ENCODE data around the gene FBXO42. TPM values are rescaled to one million over a fixed set of nuclear protein-coding genes. Genes with fewer than 3 reads are reported as not detected.
A peak's percentile ranks its signal among the peaks of the same experiment; 100 is the strongest.

Gene FBXO42
- total RNA-seq, 1 donor from 2014 or later, result 18.4 TPM

DNA sequence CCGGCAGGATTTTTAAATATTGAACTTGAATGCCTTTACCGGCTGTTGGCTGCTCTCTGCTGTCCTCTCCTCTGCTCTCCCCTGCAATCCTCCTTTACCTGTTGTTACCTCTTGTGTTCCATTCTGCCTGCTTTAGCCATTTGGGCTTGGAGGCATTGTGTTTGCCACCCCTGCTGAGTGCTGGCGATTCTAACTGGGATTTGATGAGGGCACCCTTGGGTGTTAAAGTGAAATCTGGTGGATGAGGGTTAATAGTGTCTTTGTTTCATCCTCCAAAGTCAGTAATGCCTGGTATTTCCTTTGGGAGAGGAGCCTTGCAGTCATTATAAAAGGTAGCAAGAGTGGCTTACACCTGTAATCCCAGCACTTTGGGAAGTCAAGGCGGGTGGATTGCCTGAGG, 24.7 kb upstream of the FBXO42 start:
- H3K36me3 Mint-ChIP-seq, result peaks cover 12% of the 10 kb centered on the region
- peaks cover 41% of the 10 kb centered on the region for H3K4me1 Mint-ChIP-seq (ENCODE audit: unreplicated experiment)
- no peaks in the 10 kb centered on the region for H3K9me3 Mint-ChIP-seq
- TF ChIP-seq, protein P1, sequence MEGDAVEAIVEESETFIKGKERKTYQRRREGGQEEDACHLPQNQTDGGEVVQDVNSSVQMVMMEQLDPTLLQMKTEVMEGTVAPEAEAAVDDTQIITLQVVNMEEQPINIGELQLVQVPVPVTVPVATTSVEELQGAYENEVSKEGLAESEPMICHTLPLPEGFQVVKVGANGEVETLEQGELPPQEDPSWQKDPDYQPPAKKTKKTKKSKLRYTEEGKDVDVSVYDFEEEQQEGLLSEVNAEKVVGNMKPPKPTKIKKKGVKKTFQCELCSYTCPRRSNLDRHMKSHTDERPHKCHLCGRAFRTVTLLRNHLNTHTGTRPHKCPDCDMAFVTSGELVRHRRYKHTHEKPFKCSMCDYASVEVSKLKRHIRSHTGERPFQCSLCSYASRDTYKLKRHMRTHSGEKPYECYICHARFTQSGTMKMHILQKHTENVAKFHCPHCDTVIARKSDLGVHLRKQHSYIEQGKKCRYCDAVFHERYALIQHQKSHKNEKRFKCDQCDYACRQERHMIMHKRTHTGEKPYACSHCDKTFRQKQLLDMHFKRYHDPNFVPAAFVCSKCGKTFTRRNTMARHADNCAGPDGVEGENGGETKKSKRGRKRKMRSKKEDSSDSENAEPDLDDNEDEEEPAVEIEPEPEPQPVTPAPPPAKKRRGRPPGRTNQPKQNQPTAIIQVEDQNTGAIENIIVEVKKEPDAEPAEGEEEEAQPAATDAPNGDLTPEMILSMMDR (conservative IDR thresholded peaks at IDR 0.05), result no peak
- no peaks in the 10 kb centered on the region for H3K27me3 Mint-ChIP-seq
- peak overlapping the region; percentile 49 for H3K27ac Mint-ChIP-seq
- DNase-seq (ENCODE audit: extremely low spot score, unreplicated experiment), result no peak
- H3K4me3 Mint-ChIP-seq, result no peak overlapping the region

GRCh38 chr1:16375521-16376340, 23.5 kb upstream of the FBXO42 start:
- no peak for DNase-seq (ENCODE audit: extremely low spot score, unreplicated experiment)
- TF ChIP-seq, protein P1 (conservative IDR thresholded peaks at IDR 0.05), result no peak
- Mint-ChIP-seq H3K27ac (peak overlapping the region; percentile 70), H3K9me3 (no peaks in the 10 kb centered on the region), H3K36me3 (peaks cover 12% of the 10 kb centered on the region), H3K4me3 (peak overlapping the region; percentile 21), H3K4me1 (ENCODE audit: unreplicated experiment) (peaks cover 46% of the 10 kb centered on the region), H3K27me3 (no peaks in the 10 kb centered on the region)

DNA sequence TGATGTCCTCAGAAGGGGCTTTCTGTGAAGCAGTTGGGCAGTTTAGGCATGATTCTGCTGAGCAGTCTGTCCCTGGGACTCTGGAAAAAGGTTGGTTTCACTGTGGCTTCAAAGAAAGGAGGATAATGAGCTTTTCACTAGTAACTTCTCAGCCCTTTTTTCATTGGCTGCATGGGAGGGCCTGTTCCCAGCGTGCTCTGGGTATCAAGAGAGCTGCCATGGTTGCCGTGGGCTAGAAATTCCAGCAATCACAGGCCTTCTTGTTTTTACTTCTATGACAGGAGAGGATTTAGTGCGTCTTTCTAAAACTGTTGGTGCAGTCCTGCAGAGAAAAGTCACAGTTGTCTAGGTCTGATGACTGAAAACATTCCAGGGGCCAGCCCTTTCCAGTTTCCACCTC, 22.0 kb upstream of the FBXO42 start:
- DNase-seq (ENCODE audit: extremely low spot score, unreplicated experiment), result no peak
- H3K27me3 Mint-ChIP-seq, result no peaks in the 10 kb centered on the region
- TF ChIP-seq, protein P1 (conservative IDR thresholded peaks at IDR 0.05), result no peak
- peak overlapping the region; percentile 53 for H3K4me3 Mint-ChIP-seq
- H3K36me3 Mint-ChIP-seq, result peaks cover 10% of the 10 kb centered on the region
- H3K27ac Mint-ChIP-seq, result peak overlapping the region; percentile 94
- no peaks in the 10 kb centered on the region for H3K9me3 Mint-ChIP-seq
- H3K4me1 Mint-ChIP-seq (ENCODE audit: unreplicated experiment), result peaks cover 48% of the 10 kb centered on the region

- H3K36me3 Mint-ChIP-seq, result peaks cover 8% of the 10 kb centered on the region
- TF ChIP-seq, protein P1 (conservative IDR thresholded peaks at IDR 0.05), result no peak
- peak overlapping the region; percentile 49 for H3K27ac Mint-ChIP-seq
- peak overlapping the region; percentile 12 for H3K4me3 Mint-ChIP-seq
- H3K27me3 Mint-ChIP-seq, result no peaks in the 10 kb centered on the region
- DNase-seq (ENCODE audit: extremely low spot score, unreplicated experiment), result no peak
- peaks cover 58% of the 10 kb centered on the region for H3K4me1 Mint-ChIP-seq (ENCODE audit: unreplicated experiment)
- H3K9me3 Mint-ChIP-seq, result no peaks in the 10 kb centered on the region
Observed at GRCh38 chr1:16372535-16373285, 20.4 kb upstream of the FBXO42 start.

GRCh38 chr1:16371725-16372124, 19.4 kb upstream of the FBXO42 start:
- H3K27ac Mint-ChIP-seq, result peak overlapping the region; percentile 49

More at GRCh38 chr1:16371725-16372124, 19.4 kb upstream of the FBXO42 start:
- DNase-seq (ENCODE audit: extremely low spot score, unreplicated experiment), result no peak
- no peak overlapping the region for H3K4me3 Mint-ChIP-seq
- no peaks in the 10 kb centered on the region for H3K27me3 Mint-ChIP-seq
- TF ChIP-seq, protein P1 (conservative IDR thresholded peaks at IDR 0.05), result no peak
- H3K9me3 Mint-ChIP-seq, result peaks cover 3% of the 10 kb centered on the region
- H3K36me3 Mint-ChIP-seq, result peaks cover 8% of the 10 kb centered on the region
- peaks cover 53% of the 10 kb centered on the region for H3K4me1 Mint-ChIP-seq (ENCODE audit: unreplicated experiment)

Data from type B pancreatic cell (in vitro differentiated cells).